NCI-H1048 (cell line): ENCODE data around the gene USP2.

Experiments
- DNase-seq: peaks from one replicate; lab custom pipeline; 2025; lab: John Stamatoyannopoulos, UW

The USP2 gene

GRCh38 chr11:119363081-119363850 is 18.2 kb downstream of the USP2 start:
- no peak for DNase-seq

GRCh38 chr11:119362741-119363080 is 18.8 kb downstream of the USP2 start:
- DNase-seq: no peak

- no peak for DNase-seq
Observed at GRCh38 chr11:119361941-119362725, 19.4 kb downstream of the USP2 start.

- no peak for DNase-seq
Observed at GRCh38 chr11:119361056-119361787, 20.3 kb downstream of the USP2 start.

- no peak for DNase-seq
Observed at GRCh38 chr11:119359365-119360214, 21.9 kb downstream of the USP2 start.

- DNase-seq: no peak
Observed at GRCh38 chr11:119357074-119357473, 24.4 kb downstream of the USP2 start.

- DNase-seq: peak; percentile 66
Observed at GRCh38 chr11:119356349-119357031, 25.0 kb downstream of the USP2 start.

GRCh38 chr11:119355091-119355843 is 26.2 kb downstream of the USP2 start:
- no peak for DNase-seq

GRCh38 chr11:119352857-119353260 is 28.6 kb downstream of the USP2 start:
- DNase-seq: no peak

- DNase-seq: no peak
Observed at GRCh38 chr11:119351232-119351631, 30.3 kb downstream of the USP2 start.

GRCh38 chr11:119350302-119350701 is 31.2 kb downstream of the USP2 start:
- no peak for DNase-seq

- DNase-seq: no peak
Observed at GRCh38 chr11:119347940-119348605, 33.4 kb downstream of the USP2 start.

- no peak for DNase-seq
Observed at GRCh38 chr11:119347242-119347641, 34.2 kb downstream of the USP2 start.

GRCh38 chr11:119346605-119347004 is 34.9 kb downstream of the USP2 start, which contains the start of gene MFRP:
Gene MFRP, minus strand, starts transcription at chr11:119346705. Its CDS starts 192 bp downstream, at chr11:119346513.
- no peak for DNase-seq

- DNase-seq: no peak
Observed at GRCh38 chr11:119345685-119346084, 35.8 kb downstream of the USP2 start.

GRCh38 chr11:119344291-119345010 is 37.0 kb downstream of the USP2 start:
- DNase-seq: no peak

- no peak for DNase-seq
Observed at GRCh38 chr11:119343726-119344125, 37.8 kb downstream of the USP2 start.

GRCh38 chr11:119342362-119343130 is 38.9 kb downstream of the USP2 start:
- no peak for DNase-seq

GRCh38 chr11:119342023-119342300 is 39.5 kb downstream of the USP2 start:
- DNase-seq: no peak
